IMR-90 (cell line): ENCODE measurements around the gene TAF9. TPM values are rescaled to one million over a fixed set of nuclear protein-coding genes. Genes with fewer than 3 reads are reported as not detected.

Source experiments
- ATAC-seq: fragments of 200-7000 bp; cut with Tn5 transposase; 2 replicates; pipeline ENCODE4 v1.9.1; 2020; ENCODE audit warnings: low read depth, mild to moderate bottlenecking, moderate library complexity
- BruUV-seq: library from RNA; stranded (reverse); fragments of 400-500 nt; replicated peaks from 2 replicates; lab custom pipeline; 2021; lab: Mats Ljungman, UMichigan
- CTCF ChIA-PET: fragments of 300-600 bp; formaldehyde crosslinking; extraction: SDS; loops from one replicate; lab custom pipeline; 2021; ENCODE audit warnings: antibody characterized with exemption; lab: Yijun Ruan, JAX
- POLR2A ChIA-PET: fragments of 300-600 bp; sonication (Branson Sonifier 250); formaldehyde crosslinking; loops from one replicate; lab custom pipeline; 2022; ENCODE audit warnings: antibody characterized with exemption; ENCODE audit not compliant: unreplicated experiment; lab: Charles Lee
- DNase-seq: peaks from one replicate; pipeline ENCODE4 v3.0.0; 2013
- H2AFZ ChIP-seq: replicated peaks from 2 replicates; pipeline ENCODE3; 2013; ENCODE audit warnings: low read length, mild to moderate bottlenecking; ENCODE audit not compliant: poor library complexity
- H2AK5ac ChIP-seq: 2 replicates; pipeline ENCODE4 v1.6.1; 2013; ENCODE audit warnings: low read depth, low read length, inconsistent platforms
- H2AK9ac ChIP-seq: replicated peaks from 2 replicates; pipeline ENCODE3; 2013; ENCODE audit warnings: mild to moderate bottlenecking, low read depth, low read length, moderate library complexity; ENCODE audit not compliant: poor library complexity
- H2BK120ac ChIP-seq: 2 replicates; pipeline ENCODE4 v1.6.1; 2013; ENCODE audit warnings: low read depth, low read length, inconsistent platforms
- H2BK15ac ChIP-seq: 3 replicates; pipeline ENCODE4 v1.6.1; 2013; ENCODE audit warnings: low read depth, low read length, inconsistent platforms
- H2BK20ac ChIP-seq: 2 replicates; pipeline ENCODE4 v1.6.1; 2013; ENCODE audit warnings: low read depth, mild to moderate bottlenecking, inconsistent platforms, low read length, moderate library complexity
- H2BK5ac ChIP-seq: 2 replicates; pipeline ENCODE4 v1.6.1; 2013; ENCODE audit warnings: mild to moderate bottlenecking, low read depth, low read length, inconsistent platforms; ENCODE audit not compliant: poor library complexity, severe bottlenecking
- H3K14ac ChIP-seq: replicated peaks from 2 replicates; pipeline ENCODE4 v1.6.1; 2013; ENCODE audit warnings: low read depth, low read length, inconsistent platforms
- H3K18ac ChIP-seq: 2 replicates; pipeline ENCODE4 v1.6.1; 2013; ENCODE audit warnings: low read depth, low read length, control low read depth
- H3K23ac ChIP-seq: 2 replicates; pipeline ENCODE4 v1.6.1; 2013; ENCODE audit warnings: low read depth, low read length, inconsistent platforms
- H3K27ac ChIP-seq: 2 replicates; pipeline ENCODE4 v1.5.1; 2013; ENCODE audit warnings: mild to moderate bottlenecking, control low read depth, low read length; ENCODE audit not compliant: insufficient read depth
- H3K27me3 ChIP-seq: 2 replicates; pipeline ENCODE4 v1.6.1; 2013; ENCODE audit warnings: low read length; ENCODE audit not compliant: control insufficient read depth, insufficient read depth
- H3K36me3 ChIP-seq: 2 replicates; pipeline ENCODE4 v1.6.1; 2013; ENCODE audit warnings: low read length, mixed read lengths; ENCODE audit not compliant: control insufficient read depth, insufficient read depth
- H3K4ac ChIP-seq: 2 replicates; pipeline ENCODE4 v1.6.1; 2013; ENCODE audit warnings: low read depth, low read length, inconsistent platforms
- H3K4me1 ChIP-seq: 2 replicates; pipeline ENCODE4 v1.6.1; 2013; ENCODE audit warnings: low read length, mixed read lengths; ENCODE audit not compliant: control insufficient read depth, insufficient read depth
- H3K4me2 ChIP-seq: 2 replicates; pipeline ENCODE4 v1.6.1; 2013; ENCODE audit warnings: low read depth, mild to moderate bottlenecking, control low read depth, low read length, moderate library complexity
- H3K4me3 ChIP-seq: 2 replicates; pipeline ENCODE4 v1.5.1; 2013; ENCODE audit warnings: low read depth, mild to moderate bottlenecking, control low read depth, low read length, moderate library complexity; ENCODE audit not compliant: insufficient read depth
- H3K56ac ChIP-seq: 2 replicates; pipeline ENCODE4 v1.6.1; 2013; ENCODE audit warnings: low read length, inconsistent platforms; ENCODE audit not compliant: insufficient read depth; ENCODE audit errors: extremely low read depth
- H3K79me1 ChIP-seq, 2 experiments: 2 replicates each; pipeline ENCODE4 v1.6.1; 2013; ENCODE audit warnings: low read length in 2 of 2, inconsistent platforms in 1 of 2, low read depth in 1 of 2
- H3K9ac ChIP-seq: 2 replicates; pipeline ENCODE4 v1.6.1; 2013; ENCODE audit warnings: low read depth, low read length, control low read depth
- H3K9me1 ChIP-seq: 2 replicates; pipeline ENCODE4 v1.6.1; 2013; ENCODE audit warnings: low read length, inconsistent platforms; ENCODE audit not compliant: insufficient read depth
- H3K9me3 ChIP-seq: 2 replicates; pipeline ENCODE4 v1.6.1; 2013; ENCODE audit warnings: low read length; ENCODE audit not compliant: control insufficient read depth, insufficient read depth
- H4K20me1 ChIP-seq: 2 replicates; pipeline ENCODE4 v1.6.1; 2013; ENCODE audit warnings: low read length, inconsistent platforms; ENCODE audit not compliant: insufficient read depth
- H4K5ac ChIP-seq: 2 replicates; pipeline ENCODE4 v1.6.1; 2013; ENCODE audit warnings: mild to moderate bottlenecking, low read depth, low read length, control low read depth
- H4K8ac ChIP-seq, 2 experiments: 2 replicates each; pipeline ENCODE4 v1.6.1; 2013; ENCODE audit warnings: low read depth in 2 of 2, low read length in 2 of 2, control low read depth in 1 of 2, inconsistent platforms in 1 of 2
- H4K91ac ChIP-seq: 2 replicates; pipeline ENCODE4 v1.6.1; 2013; ENCODE audit warnings: low read depth, low read length, inconsistent platforms; ENCODE audit not compliant: insufficient read depth
- BHLHE40 ChIP-seq: fragments of 150-350 bp; IDR thresholded peaks from 2 replicates; pipeline ENCODE4 v1.6.1; 2016; ENCODE audit warnings: mild to moderate bottlenecking, low read depth, low read length
- CEBPB ChIP-seq: IDR thresholded peaks from 2 replicates; pipeline ENCODE4 v1.6.1; 2012; ENCODE audit warnings: low read depth, low read length, improper control_type of control experiment
- CHD1 ChIP-seq: IDR thresholded peaks from 2 replicates; pipeline ENCODE4 v1.6.1; 2012; ENCODE audit warnings: low read depth, low read length, improper control_type of control experiment
- FOS ChIP-seq: fragments of 150-350 bp; IDR thresholded peaks from 2 replicates; pipeline ENCODE4 v1.6.1; 2016; ENCODE audit warnings: low read depth, low read length
- MAFK ChIP-seq: IDR thresholded peaks from 2 replicates; pipeline ENCODE4 v1.6.1; 2012; ENCODE audit warnings: low read depth, low read length, improper control_type of control experiment
- MAZ ChIP-seq: IDR thresholded peaks from 2 replicates; pipeline ENCODE4 v1.6.1; 2012; ENCODE audit warnings: low read depth, mild to moderate bottlenecking, low read length, improper control_type of control experiment, moderate library complexity, borderline replicate concordance
- NFE2L2 ChIP-seq: fragments of 150-350 bp; IDR thresholded peaks from 2 replicates; pipeline ENCODE4 v1.6.1; 2016; ENCODE audit warnings: low read depth, mild to moderate bottlenecking, low read length
- POLR2A ChIP-seq: IDR thresholded peaks from 2 replicates; pipeline ENCODE4 v1.6.1; 2012; ENCODE audit warnings: mild to moderate bottlenecking, low read depth, low read length
- RAD21 ChIP-seq: IDR thresholded peaks from 2 replicates; pipeline ENCODE4 v1.6.1; 2012; ENCODE audit warnings: low read length, improper control_type of control experiment
- RCOR1 ChIP-seq: IDR thresholded peaks from 2 replicates; pipeline ENCODE4 v1.6.1; 2012; ENCODE audit warnings: mild to moderate bottlenecking, low read length, improper control_type of control experiment; ENCODE audit not compliant: insufficient replicate concordance
- RFX5 ChIP-seq: IDR thresholded peaks from 2 replicates; pipeline ENCODE4 v1.8.0; 2012; ENCODE audit warnings: low read depth, mild to moderate bottlenecking, low read length, moderate library complexity
- SMC3 ChIP-seq: fragments of 150-350 bp; IDR thresholded peaks from 2 replicates; pipeline ENCODE4 v1.6.1; 2016; ENCODE audit warnings: low read depth, mild to moderate bottlenecking, antibody characterized with exemption, low read length, moderate library complexity
- dilution Hi-C: fragments of 300-500 bp; cut with HindIII; formaldehyde crosslinking; loops from one replicate; pipeline ENCODE4 v1.14.3; 2018; ENCODE audit warnings: low sequenced_read_pairs; ENCODE audit not compliant: unreplicated experiment
- in situ Hi-C: fragments of 300-500 bp; cut with MboI; formaldehyde crosslinking; loops from 3 replicates; pipeline ENCODE4 v1.14.3; 2019; ENCODE audit warnings: low sequenced_read_pairs, inconsistent platforms, mixed read lengths
- intact Hi-C: fragments of 100-400 bp; cut with micrococcal nuclease; formaldehyde crosslinking; loops from 2 replicates; pipeline ENCODE4 v1.10.0; 2022
- polyA plus RNA-seq, 3 experiments: library from polyadenylated mRNA; depleted of rRNA; stranded (reverse); fragments of >200 nt; gene quantifications; 2 replicates each; pipeline ENCODE4 v1.2.3, GENCODE V29; 2012; ENCODE audit warnings: low replicate concordance in 1 of 3
- total RNA-seq: library from RNA; depleted of rRNA; stranded (reverse); fragments of >200 nt; gene quantifications from 2 replicates; pipeline ENCODE4 v1.2.3, GENCODE V29; 2012
- TF ChIP-seq, protein P1 (sequence below): conservative IDR thresholded peaks from 2 replicates; pipeline ENCODE4 v1.5.1; 2012; ENCODE audit warnings: mild to moderate bottlenecking, low read depth, low read length, improper control_type of control experiment
- TF ChIP-seq, protein P2 (sequence below): fragments of 150-350 bp; IDR thresholded peaks from 2 replicates; pipeline ENCODE4 v1.6.1; 2017; ENCODE audit warnings: mild to moderate bottlenecking, antibody characterized with exemption, low read length, low read depth

Gene TAF9
- total and polyA plus RNA-seq, 2 of the 4 experiments (the other 2 are of a cell fraction) = 107 to 127 TPM

DNA sequence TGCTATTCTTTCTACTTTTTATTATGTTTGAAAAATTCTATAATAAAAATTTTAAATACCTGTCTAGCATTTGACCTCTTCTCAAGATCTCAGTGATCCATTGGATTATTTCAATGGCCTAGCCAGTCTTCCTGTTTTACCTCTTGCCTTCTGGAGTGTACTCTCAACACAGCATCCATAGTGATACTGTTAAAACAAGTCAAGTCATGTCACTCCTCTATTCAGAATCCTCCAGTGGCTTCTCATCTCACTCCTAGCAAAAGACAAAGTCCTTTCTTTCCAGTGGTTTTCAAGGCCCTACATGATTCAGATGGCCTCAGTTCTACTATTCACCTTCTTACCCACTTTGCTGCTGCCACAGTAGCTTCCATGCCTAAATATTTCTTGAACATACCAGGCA, 47.4 kb upstream of the TAF9 start:
- Histone ChIP-seq H3K18ac (no peak overlapping the region), H3K4me2 (no peak overlapping the region), H3K4me3 (no peak overlapping the region), H3K14ac (no peak overlapping the region), H3K4ac (no peak overlapping the region), H4K20me1 (no peaks in the 10 kb centered on the region), H3K9ac (no peak overlapping the region), H4K91ac (no peak overlapping the region), H3K79me1 (no peaks in the 10 kb centered on the region), H2AK9ac (no peak overlapping the region), H3K9me3 (no peaks in the 10 kb centered on the region), H3K56ac (no peak overlapping the region), H2BK20ac (no peak overlapping the region), H3K23ac (no peak overlapping the region), H2BK5ac (no peak overlapping the region), H2AK5ac (no peak overlapping the region), H3K9me1 (no peaks in the 10 kb centered on the region), H3K27me3 (no peaks in the 10 kb centered on the region), H3K4me1 (no peaks in the 10 kb centered on the region), H3K27ac (no peak overlapping the region), H2BK15ac (no peak overlapping the region), H2BK120ac (no peak overlapping the region), H4K5ac (no peak overlapping the region), H4K8ac (no peak overlapping the region), H3K36me3 (peaks cover 3% of the 10 kb centered on the region; the same call in 1 of the 2 replicates), H2AFZ (no peak overlapping the region)
- BruUV-seq = no TSS peak
- intact Hi-C loops (no loop called here), dilution Hi-C loops (no loop called here), in situ Hi-C loops (no loop called here)
- TF ChIP-seq NFE2L2 (no peak), SMC3 (no peak), RAD21 (no peak), BHLHE40 (no peak), MAZ (no peak), POLR2A (no peak), CEBPB (no peak), RFX5 (no peak), CHD1 (no peak), MAFK (no peak), FOS (no peak), RCOR1 (no peak)
- TF ChIP-seq, protein P1, sequence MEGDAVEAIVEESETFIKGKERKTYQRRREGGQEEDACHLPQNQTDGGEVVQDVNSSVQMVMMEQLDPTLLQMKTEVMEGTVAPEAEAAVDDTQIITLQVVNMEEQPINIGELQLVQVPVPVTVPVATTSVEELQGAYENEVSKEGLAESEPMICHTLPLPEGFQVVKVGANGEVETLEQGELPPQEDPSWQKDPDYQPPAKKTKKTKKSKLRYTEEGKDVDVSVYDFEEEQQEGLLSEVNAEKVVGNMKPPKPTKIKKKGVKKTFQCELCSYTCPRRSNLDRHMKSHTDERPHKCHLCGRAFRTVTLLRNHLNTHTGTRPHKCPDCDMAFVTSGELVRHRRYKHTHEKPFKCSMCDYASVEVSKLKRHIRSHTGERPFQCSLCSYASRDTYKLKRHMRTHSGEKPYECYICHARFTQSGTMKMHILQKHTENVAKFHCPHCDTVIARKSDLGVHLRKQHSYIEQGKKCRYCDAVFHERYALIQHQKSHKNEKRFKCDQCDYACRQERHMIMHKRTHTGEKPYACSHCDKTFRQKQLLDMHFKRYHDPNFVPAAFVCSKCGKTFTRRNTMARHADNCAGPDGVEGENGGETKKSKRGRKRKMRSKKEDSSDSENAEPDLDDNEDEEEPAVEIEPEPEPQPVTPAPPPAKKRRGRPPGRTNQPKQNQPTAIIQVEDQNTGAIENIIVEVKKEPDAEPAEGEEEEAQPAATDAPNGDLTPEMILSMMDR = no peak
- TF ChIP-seq, protein P2, sequence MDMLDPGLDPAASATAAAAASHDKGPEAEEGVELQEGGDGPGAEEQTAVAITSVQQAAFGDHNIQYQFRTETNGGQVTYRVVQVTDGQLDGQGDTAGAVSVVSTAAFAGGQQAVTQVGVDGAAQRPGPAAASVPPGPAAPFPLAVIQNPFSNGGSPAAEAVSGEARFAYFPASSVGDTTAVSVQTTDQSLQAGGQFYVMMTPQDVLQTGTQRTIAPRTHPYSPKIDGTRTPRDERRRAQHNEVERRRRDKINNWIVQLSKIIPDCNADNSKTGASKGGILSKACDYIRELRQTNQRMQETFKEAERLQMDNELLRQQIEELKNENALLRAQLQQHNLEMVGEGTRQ = no peak
- DNase-seq = no peak
- no peak for ATAC-seq
- ChIA-PET POLR2A (no interaction called here), CTCF (interaction anchor here (0.8 kb wide), 1 partner anchor 21 kb away, joined by 3 read pairs; no protein-coding TSS in a partner anchor)
